HL-60/S4 treated with phorbol 12-myristate 13-acetate at 8.2 ng/mL for 4 days and 3 days (cell line): ENCODE data around the gene RANBP3.
"Not testable (repeated sequence)": the region's sequence is repeated elsewhere in the genome, so short reads cannot be mapped to it uniquely, and the experiment has no call there.

Source experiments
- in situ Hi-C: fragments of 300-500 bp; cut with MboI; formaldehyde crosslinking; loops from 2 replicates; pipeline ENCODE4 v1.15.0; 2022; ENCODE audit warnings: low sequenced_read_pairs

RANBP3 gene

GRCh38 chr19:5967994-5968430, 9.9 kb downstream of the RANBP3 start:
- in situ Hi-C loops = no loop called here

GRCh38 chr19:5967571-5967970, 10.4 kb downstream of the RANBP3 start:
- in situ Hi-C loops = no loop called here

GRCh38 chr19:5966941-5967340, 11.0 kb downstream of the RANBP3 start:
- in situ Hi-C loops = no loop called here

- in situ Hi-C loops = no loop called here
Measured at GRCh38 chr19:5966215-5966614, 11.7 kb downstream of the RANBP3 start.

GRCh38 chr19:5964816-5965565, 12.9 kb downstream of the RANBP3 start:
- in situ Hi-C loops = no loop called here

GRCh38 chr19:5963855-5964254, 14.1 kb downstream of the RANBP3 start:
- in situ Hi-C loops = no loop called here

GRCh38 chr19:5963259-5963658, 14.7 kb downstream of the RANBP3 start:
- in situ Hi-C loops = not testable (repeated sequence)

GRCh38 chr19:5961969-5962945, 15.7 kb downstream of the RANBP3 start:
- in situ Hi-C loops = no loop called here

GRCh38 chr19:5961641-5961968, 16.3 kb downstream of the RANBP3 start:
- in situ Hi-C loops = not testable (repeated sequence)

GRCh38 chr19:5960005-5961001, 17.6 kb downstream of the RANBP3 start:
- in situ Hi-C loops = no loop called here

- in situ Hi-C loops = no loop called here
Measured at GRCh38 chr19:5959260-5960004, 18.5 kb downstream of the RANBP3 start.

GRCh38 chr19:5958851-5959122, 19.2 kb downstream of the RANBP3 start:
- in situ Hi-C loops = no loop called here

GRCh38 chr19:5958074-5958850, 19.7 kb downstream of the RANBP3 start:
- in situ Hi-C loops = no loop called here

GRCh38 chr19:5957170-5957569, 20.8 kb downstream of the RANBP3 start:
- in situ Hi-C loops = no loop called here

GRCh38 chr19:5956728-5957127, 21.2 kb downstream of the RANBP3 start:
- in situ Hi-C loops = no loop called here

GRCh38 chr19:5956323-5956722, 21.6 kb downstream of the RANBP3 start:
- in situ Hi-C loops = no loop called here

- in situ Hi-C loops = no loop called here
Measured at GRCh38 chr19:5955636-5955935, 22.4 kb downstream of the RANBP3 start.

- in situ Hi-C loops = no loop called here
Measured at GRCh38 chr19:5954293-5954692, 23.6 kb downstream of the RANBP3 start.

GRCh38 chr19:5953680-5954213, 24.2 kb downstream of the RANBP3 start:
- in situ Hi-C loops = no loop called here
